T-helper 17 cell (primary cell): Measurements from ENCODE around the gene SLC39A13. TPM values are rescaled to one million over a fixed set of nuclear protein-coding genes. Genes with fewer than 3 reads are reported as not detected.

Experiments used
- ATAC-seq: fragments of 150-1000 bp; cut with Tn5 transposase; 2 replicates; pipeline ENCODE4 v1.10.0; 2021; ENCODE audit warnings: mild to moderate bottlenecking, moderate library complexity
- DNase-seq, 3 donors: peaks; one replicate each; pipeline versions ENCODE4 v3.0.0 to v3.0.0-alpha.2; 2020 to 2021
- H3K9me3 ChIP-seq: one replicate; pipeline ENCODE4 v1.7.0; 2013; ENCODE audit warnings: low read length, mild to moderate bottlenecking; ENCODE audit not compliant: control insufficient read depth, poor library complexity, severe bottlenecking
- H3K27ac Mint-ChIP-seq: one replicate; pipeline ENCODE4 v1.8.0; 2022; ENCODE audit warnings: mild to moderate bottlenecking, moderate library complexity, mixed read lengths
- H3K27me3 Mint-ChIP-seq: one replicate; pipeline ENCODE4 v1.8.0; 2022; ENCODE audit warnings: mixed read lengths
- H3K36me3 Mint-ChIP-seq: one replicate; pipeline ENCODE4 v1.8.0; 2022; ENCODE audit warnings: low read depth, mixed read lengths
- H3K4me1 Mint-ChIP-seq: one replicate; pipeline ENCODE4 v1.8.0; 2022; ENCODE audit warnings: mild to moderate bottlenecking, mixed read lengths
- H3K4me3 Mint-ChIP-seq: one replicate; pipeline ENCODE4 v1.8.0; 2022; ENCODE audit warnings: mild to moderate bottlenecking, moderate library complexity, mixed read lengths
- total RNA-seq, 4 donors: library from RNA in 2 of 4; stranded (reverse) in 2 of 4; gene quantifications; one replicate each; pipeline ENCODE4 v1.2.3 and lab custom pipeline; 2022 to 2026

SLC39A13 gene
- total RNA-seq, 2 donors from 2014 or later, result 31.6 to 31.8 TPM

- no peaks in the 10 kb centered on the region for H3K27me3 Mint-ChIP-seq
- H3K4me3 Mint-ChIP-seq, result peak overlapping the region; percentile 45
- H3K9me3 ChIP-seq, result no peaks in the 10 kb centered on the region
- H3K4me1 Mint-ChIP-seq, result peaks cover 21% of the 10 kb centered on the region
- ATAC-seq, result no peak
- DNase-seq, result no peak
- peak overlapping the region; percentile 54 for H3K27ac Mint-ChIP-seq
- no peaks in the 10 kb centered on the region for H3K36me3 Mint-ChIP-seq
Measured at GRCh38 chr11:47398551-47398950, 9.8 kb upstream of the SLC39A13 start.

DNA sequence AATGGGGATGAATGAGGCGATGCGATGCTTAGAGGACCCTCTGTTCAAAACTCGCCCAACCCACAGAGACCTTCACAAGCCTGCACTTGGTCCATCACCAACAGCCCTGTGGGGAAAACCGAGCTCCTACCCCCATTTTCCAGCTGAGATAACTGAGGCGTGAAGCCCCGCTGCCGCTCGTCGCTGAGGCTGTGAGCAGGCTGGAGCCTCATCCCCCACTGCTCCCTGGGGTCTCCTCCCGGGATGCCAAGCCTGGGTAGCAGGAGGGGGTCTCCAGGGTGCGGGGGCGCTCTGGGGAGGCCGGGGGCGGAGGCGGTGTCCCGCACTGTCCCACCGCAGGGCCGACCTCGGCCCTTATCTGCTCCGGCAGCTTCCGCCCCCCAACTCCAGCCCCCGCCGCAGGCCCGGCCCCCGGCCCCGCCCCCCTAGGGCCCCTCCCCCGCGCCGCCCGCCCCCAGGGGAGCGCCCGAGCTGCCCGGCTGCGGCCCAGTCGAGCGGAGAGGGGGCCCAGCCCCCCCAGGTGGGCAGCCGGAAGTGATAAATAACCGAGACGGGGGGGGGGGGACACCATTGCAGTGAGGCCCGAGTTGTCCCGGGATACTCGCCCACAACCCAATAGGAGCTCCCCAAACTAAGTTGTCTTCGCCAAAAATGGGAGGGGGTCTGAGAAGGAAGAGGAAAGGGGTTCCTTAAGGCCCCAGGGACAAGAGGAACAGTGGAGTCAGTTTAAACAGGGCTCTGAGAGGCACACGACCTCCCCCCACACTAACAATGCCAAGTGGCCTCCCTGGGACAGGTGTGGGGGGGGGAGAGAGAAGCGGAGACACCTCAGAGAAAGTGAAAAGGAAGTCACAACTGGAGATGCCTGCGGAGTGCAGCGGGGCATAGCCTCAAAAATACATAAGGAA is 8.3 kb upstream of the SLC39A13 start:
- ATAC-seq (peak; percentile 84), DNase-seq (peak in 2 of 3 donors; percentile 46 to 47)
- Mint-ChIP-seq H3K27me3 (no peaks in the 10 kb centered on the region), H3K27ac (peak overlapping the region; percentile 34), H3K36me3 (no peaks in the 10 kb centered on the region), H3K4me1 (peaks cover 16% of the 10 kb centered on the region), H3K4me3 (peak overlapping the region; percentile 91)
- no peaks in the 10 kb centered on the region for H3K9me3 ChIP-seq

GRCh38 chr11:47400768-47401279 is 7.6 kb upstream of the SLC39A13 start:
- H3K27me3 Mint-ChIP-seq, result no peaks in the 10 kb centered on the region
- H3K9me3 ChIP-seq, result no peaks in the 10 kb centered on the region
- H3K27ac Mint-ChIP-seq, result no peak overlapping the region
- H3K4me1 Mint-ChIP-seq, result peaks cover 11% of the 10 kb centered on the region
- no peaks in the 10 kb centered on the region for H3K36me3 Mint-ChIP-seq
- ATAC-seq (peak; percentile 22), DNase-seq (no peak)
- peak overlapping the region; percentile 91 for H3K4me3 Mint-ChIP-seq

GRCh38 chr11:47403135-47403534 is 5.3 kb upstream of the SLC39A13 start:
- DNase-seq (no peak), ATAC-seq (no peak)
- H3K36me3 Mint-ChIP-seq, result no peaks in the 10 kb centered on the region
- peaks cover 19% of the 10 kb centered on the region for H3K4me1 Mint-ChIP-seq
- no peak overlapping the region for H3K4me3 Mint-ChIP-seq
- no peaks in the 10 kb centered on the region for H3K27me3 Mint-ChIP-seq
- peak overlapping the region; percentile 65 for H3K27ac Mint-ChIP-seq
- no peaks in the 10 kb centered on the region for H3K9me3 ChIP-seq

DNA sequence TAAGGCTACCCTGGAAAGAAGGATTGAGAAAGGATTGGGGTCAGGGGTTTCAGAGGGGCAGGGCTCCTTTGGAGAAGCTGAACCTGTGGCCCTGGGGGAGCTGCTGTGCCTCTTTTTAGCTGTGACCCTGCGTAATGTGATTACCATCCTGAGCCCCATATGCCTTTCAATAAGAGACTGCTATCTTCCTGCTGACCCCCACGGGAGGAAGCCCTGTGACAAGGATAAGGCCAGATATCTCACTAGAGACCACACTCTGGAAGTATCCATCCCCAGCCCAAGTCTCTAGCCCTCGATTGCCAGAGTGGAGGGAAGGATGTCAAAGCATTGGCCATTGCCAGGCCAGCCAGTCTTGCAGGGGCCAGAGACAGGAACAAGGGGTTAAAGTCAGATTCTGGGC is 4.8 kb upstream of the SLC39A13 start:
- no peaks in the 10 kb centered on the region for H3K9me3 ChIP-seq
- ATAC-seq, result no peak
- Mint-ChIP-seq H3K27ac (peak overlapping the region; percentile 37), H3K4me1 (peaks cover 19% of the 10 kb centered on the region), H3K27me3 (no peaks in the 10 kb centered on the region), H3K4me3 (no peak overlapping the region), H3K36me3 (no peaks in the 10 kb centered on the region)
- no peak for DNase-seq

DNA sequence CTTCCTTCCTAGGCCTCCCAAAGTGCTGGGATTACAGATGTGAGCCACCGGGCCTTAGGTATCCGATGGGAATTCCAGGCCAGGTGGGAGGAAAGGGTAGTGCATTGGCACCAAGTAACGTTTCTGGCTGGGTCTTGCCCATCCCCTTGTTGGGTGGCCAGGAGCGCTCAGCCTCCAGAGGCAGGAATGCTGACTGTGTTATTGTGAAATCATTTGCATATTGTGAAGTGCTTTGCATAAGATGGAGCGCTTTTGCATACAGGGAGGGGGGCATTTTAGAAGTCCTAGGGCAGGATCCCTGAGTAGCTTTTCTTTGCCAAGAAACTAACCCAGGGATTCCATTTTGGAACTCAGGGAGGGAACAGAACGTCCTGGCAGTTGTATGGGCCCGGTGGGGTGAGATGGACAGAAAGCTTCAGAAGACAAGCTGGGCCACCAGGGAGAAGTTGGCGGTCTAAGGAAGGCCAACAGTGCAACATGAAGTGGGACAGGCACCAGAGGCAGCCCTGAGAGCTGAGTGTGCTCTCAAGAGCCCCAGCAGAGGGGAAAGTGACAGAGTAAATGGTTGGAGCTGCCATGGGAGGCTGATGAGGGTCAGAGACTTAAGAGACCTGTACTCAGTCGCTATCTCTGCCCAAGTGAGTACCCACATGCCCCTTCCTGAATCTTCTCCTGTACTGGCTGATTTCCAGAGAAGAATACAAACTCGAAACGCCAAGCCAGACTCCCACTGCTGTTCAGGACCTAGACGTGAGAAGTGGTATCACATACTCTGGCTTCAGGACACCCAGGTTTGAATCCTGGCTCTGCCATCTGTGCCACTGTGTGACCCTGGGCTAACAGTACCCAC is 1.3 kb upstream of the SLC39A13 start:
- no peak for DNase-seq

DNA sequence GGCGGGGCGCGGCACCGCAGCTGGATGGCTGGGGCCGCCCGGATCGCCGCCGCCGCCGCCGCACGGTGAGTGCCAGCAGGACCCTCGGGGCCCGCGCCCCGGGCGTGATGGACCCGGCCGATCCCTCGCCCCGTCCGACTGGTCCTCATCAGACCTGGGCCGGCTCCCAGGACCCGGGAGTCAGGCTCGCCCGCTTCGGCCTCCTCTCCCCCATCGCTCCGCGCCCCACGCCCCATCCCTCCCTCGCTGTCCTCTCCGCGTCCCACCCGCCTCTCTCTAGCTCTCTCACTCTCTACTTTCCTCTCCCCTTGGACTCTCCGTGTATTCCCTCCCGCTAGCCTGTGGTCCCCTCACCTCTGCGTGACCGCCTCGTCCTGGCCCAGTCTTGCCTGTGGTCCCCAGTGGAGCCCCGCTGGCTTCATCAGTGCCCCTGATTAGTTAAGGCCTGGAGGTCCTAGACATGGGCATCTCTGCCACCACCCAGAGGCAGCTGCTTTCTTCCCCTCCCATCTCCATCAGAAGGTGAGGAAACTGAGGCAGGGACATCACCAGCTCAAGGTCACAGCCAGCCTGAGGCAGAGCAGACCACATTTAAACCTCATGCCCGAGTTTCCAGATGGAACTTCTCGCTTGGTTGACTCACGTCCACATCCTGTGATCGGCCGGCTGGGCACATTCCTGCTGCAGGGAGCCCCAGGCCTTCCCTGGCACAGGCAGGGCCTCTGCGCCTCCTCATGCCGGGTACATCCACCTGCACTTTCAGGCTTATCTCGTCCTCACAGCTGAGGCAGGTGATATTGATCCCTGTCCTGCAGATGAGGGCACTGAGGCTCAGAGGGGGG is 429 bp downstream of the SLC39A13 start:
- peaks cover 20% of the 10 kb centered on the region for H3K4me1 Mint-ChIP-seq
- no peaks in the 10 kb centered on the region for H3K27me3 Mint-ChIP-seq
- peak overlapping the region; percentile 97 for H3K4me3 Mint-ChIP-seq
- H3K27ac Mint-ChIP-seq, result peak overlapping the region; percentile 95
- H3K9me3 ChIP-seq, result no peaks in the 10 kb centered on the region
- ATAC-seq (no peak), DNase-seq (no peak)
- peaks cover under 1% of the 10 kb centered on the region for H3K36me3 Mint-ChIP-seq

More for the DNA sequence above, 1.3 kb upstream of the SLC39A13 start:
- Mint-ChIP-seq H3K27ac (peak overlapping the region; percentile 86), H3K4me1 (peaks cover 20% of the 10 kb centered on the region), H3K27me3 (no peaks in the 10 kb centered on the region), H3K36me3 (no peaks in the 10 kb centered on the region), H3K4me3 (peak overlapping the region; percentile 97)
- ATAC-seq, result no peak
- no peaks in the 10 kb centered on the region for H3K9me3 ChIP-seq

DNA sequence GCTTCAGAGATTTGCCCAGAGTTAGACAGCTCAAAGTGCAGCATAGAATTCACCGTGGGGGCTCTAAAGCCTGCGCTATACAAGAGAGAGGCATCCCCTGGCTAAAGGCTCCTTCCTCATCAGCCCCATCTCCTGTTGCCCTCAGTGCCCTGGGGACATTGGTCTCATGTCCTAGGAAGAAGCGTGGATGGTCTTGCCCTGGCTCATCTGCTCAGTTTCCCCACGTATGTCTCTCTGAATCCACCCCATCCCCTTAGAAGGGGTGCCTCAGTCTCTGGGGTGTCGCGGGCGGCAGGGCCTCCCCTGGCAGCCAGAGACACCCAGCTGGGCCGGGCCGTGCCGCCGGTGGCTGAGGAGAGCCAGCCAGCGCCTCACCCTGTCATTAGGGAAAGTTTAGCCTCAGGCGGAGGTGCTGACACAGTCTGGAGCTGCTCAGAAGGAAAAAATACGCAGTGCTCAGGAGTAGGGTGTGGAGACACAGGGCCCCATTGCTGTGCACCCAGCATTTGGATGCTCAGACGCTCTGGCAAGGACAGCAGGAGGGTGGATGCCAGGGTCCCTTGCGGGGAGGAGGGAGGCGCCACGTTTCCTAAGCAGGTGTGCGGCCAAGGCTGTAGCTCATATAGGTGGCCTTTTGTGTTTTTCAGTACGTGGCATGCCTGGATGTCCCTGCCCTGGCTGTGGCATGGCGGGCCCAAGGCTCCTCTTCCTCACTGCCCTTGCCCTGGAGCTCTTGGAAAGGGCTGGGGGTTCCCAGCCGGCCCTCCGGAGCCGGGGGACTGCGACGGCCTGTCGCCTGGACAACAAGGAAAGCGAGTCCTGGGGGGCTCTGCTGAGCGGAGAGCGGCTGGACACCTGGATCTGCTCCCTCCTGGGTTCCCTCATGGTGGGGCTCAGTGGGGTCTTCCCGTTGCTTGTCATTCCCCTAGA is 1.3 kb downstream of the SLC39A13 start:
- Mint-ChIP-seq H3K4me1 (peaks cover 23% of the 10 kb centered on the region), H3K27me3 (no peaks in the 10 kb centered on the region), H3K27ac (peak overlapping the region; percentile 95), H3K4me3 (peak overlapping the region; percentile 97), H3K36me3 (peaks cover 4% of the 10 kb centered on the region)
- no peaks in the 10 kb centered on the region for H3K9me3 ChIP-seq
- DNase-seq (no peak), ATAC-seq (no peak)

DNA sequence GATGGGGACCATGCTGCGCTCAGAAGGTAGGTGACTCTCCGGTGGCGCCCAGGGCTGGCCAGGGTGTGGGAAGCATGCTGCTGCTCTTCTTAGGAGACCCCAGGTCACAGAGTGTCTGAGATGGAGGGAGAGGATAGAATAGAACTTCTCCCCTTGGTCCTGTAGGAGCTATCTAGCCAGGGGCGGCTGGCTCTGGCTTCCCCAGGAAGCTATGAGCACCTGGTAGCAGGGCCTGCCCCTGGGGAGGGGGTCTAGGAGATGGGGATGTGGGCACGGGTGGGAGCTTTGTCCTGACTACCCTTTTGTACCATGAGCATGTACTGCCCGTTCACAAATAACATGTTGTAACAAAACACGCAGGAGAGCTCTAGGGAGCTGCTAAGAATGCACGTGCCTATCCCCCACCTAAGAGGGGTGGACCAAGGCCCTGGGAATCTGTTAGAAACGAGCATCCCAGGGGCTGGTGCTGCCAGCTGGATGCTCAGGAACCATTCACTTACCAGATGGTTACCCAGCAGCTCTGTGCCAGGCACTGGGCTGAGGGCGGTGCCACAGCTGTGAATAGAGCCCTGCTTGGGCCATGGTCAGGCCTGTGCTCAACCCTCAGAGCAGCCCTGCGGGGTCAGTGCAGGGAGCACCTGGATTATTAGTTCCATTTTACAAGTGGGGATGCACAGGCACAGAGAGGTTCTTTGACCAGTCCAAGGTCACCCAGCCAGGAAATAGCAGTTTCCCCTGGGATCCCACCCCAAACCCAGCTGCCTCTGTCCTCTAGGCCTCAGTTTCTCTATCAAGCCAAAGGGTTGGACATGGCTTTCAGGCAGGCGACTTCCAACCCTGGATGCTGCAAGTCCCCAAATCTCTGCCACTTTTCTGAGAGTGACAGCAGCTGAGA is 2.2 kb downstream of the SLC39A13 start:
- H3K27me3 Mint-ChIP-seq, result no peaks in the 10 kb centered on the region
- peaks cover 23% of the 10 kb centered on the region for H3K4me1 Mint-ChIP-seq
- DNase-seq, result no peak
- ATAC-seq, result no peak
- peaks cover 4% of the 10 kb centered on the region for H3K36me3 Mint-ChIP-seq
- H3K4me3 Mint-ChIP-seq, result no peak overlapping the region
- H3K9me3 ChIP-seq, result no peaks in the 10 kb centered on the region
- H3K27ac Mint-ChIP-seq, result no peak overlapping the region

- no peaks in the 10 kb centered on the region for H3K9me3 ChIP-seq
- ATAC-seq (no peak), DNase-seq (peak; percentile 27 to 55 (median 48))
- no peak overlapping the region for H3K27ac Mint-ChIP-seq
- no peak overlapping the region for H3K4me3 Mint-ChIP-seq
- no peaks in the 10 kb centered on the region for H3K27me3 Mint-ChIP-seq
- H3K4me1 Mint-ChIP-seq, result peaks cover 19% of the 10 kb centered on the region
- H3K36me3 Mint-ChIP-seq, result peaks cover 4% of the 10 kb centered on the region
Measured at GRCh38 chr11:47411884-47412746, 3.7 kb downstream of the SLC39A13 start.
